NCI-H1436 treated with DMSO at 0.1 percent for 48 hours (cell line): ENCODE measurements around the gene GADD45A.
A peak's percentile ranks its signal among the peaks of the same experiment; 100 is the strongest.
"Not testable (repeated sequence)": the region's sequence is repeated elsewhere in the genome, so short reads cannot be mapped to it uniquely, and the experiment has no call there.

Source experiments
- DNase-seq: peaks from one replicate; lab custom pipeline; 2025; lab: John Stamatoyannopoulos, UW

The GADD45A gene, protein sequence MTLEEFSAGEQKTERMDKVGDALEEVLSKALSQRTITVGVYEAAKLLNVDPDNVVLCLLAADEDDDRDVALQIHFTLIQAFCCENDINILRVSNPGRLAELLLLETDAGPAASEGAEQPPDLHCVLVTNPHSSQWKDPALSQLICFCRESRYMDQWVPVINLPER

DNA sequence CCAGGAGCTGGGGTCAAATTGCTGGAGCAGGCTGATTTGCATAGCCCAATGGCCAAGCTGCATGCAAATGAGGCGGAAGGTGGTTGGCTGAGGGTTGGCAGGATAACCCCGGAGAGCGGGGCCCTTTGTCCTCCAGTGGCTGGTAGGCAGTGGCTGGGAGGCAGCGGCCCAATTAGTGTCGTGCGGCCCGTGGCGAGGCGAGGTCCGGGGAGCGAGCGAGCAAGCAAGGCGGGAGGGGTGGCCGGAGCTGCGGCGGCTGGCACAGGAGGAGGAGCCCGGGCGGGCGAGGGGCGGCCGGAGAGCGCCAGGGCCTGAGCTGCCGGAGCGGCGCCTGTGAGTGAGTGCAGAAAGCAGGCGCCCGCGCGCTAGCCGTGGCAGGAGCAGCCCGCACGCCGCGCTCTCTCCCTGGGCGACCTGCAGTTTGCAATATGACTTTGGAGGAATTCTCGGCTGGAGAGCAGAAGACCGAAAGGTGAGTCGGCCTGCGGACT is at the start of gene GADD45A:
Gene GADD45A, plus strand, starts transcription at position 135 of the 491 bp plus-strand sequence. Its CDS starts 294 bp downstream, at position 429.
- DNase-seq, result peak; percentile 95

DNA sequence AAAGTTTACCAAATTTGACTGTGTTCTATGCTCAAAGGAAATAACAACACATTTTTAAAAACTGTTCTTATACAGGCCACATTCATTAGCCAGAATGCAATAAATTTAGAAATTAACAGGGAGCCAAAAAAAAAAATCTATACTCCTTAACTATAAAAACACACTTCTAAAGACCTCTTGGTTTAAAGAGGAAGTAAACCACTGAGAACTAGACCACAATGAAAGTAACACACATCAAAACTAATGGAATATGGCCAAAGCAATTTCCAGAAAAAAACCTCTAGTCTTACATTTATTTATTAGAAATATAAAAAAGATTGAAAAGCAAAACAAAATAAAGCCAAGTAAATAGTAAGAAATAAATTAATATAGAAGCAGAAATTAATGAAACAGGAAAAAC is 48.9 kb upstream of the GADD45A start:
- no peak for DNase-seq

DNA sequence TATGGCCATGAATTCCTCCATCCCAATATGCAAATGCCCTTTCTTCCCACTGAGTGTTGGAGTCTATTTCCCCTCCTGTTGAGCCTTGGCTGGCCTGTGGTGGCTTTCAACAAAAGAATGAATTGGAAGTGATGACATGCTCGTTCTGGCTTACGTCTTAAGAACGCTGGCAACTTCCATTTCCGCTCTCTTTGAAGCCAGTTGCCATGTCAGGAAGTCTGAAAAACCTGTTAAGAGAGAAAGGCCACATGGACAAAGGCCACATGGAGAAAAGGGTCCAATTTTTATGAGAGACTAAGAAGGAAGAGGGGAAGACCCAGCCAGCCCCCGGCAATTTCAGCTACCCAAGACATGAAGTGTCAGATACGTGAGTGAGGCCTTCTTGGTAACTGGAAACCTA is 45.6 kb upstream of the GADD45A start:
- DNase-seq, result no peak

DNA sequence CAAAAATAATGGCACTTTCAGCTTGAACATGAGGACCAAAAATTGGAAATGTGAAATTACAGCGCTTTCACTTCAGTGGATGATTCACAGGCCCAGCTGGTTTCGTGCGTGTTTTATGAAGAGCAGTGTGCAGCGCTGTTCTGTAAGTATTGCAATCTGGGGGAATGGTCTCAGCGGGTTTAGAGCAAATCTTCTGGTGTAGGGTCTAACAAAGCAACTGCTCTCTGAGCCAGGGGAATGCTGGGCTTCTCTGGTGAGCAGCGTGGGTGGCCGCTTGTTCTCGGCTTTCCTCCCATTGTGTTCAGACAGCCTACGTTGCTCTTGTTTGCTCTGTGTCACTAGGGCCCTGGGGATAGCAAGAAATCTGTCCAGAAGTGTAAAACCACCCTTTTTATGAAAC is 42.4 kb upstream of the GADD45A start:
- no peak for DNase-seq

DNA sequence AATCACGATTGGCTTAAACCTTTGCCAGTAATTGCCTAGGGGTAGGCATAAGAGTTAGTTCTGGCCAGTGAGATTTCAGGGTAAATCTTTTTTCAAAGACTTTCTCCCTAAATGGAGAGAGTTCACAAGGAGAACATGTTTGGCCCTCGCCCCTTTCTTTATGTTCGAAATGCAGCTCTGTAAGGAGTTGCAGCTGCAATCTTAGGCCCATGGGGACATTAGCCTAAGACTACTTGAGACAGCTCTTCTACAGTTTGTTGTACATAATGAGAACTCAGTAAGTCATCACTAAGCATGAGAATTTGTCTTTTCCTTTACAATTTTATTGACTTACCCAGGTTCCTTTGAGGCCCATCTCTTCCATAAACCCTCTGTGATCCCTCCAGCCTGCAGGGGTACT is 40.4 kb upstream of the GADD45A start:
- DNase-seq, result no peak

DNA sequence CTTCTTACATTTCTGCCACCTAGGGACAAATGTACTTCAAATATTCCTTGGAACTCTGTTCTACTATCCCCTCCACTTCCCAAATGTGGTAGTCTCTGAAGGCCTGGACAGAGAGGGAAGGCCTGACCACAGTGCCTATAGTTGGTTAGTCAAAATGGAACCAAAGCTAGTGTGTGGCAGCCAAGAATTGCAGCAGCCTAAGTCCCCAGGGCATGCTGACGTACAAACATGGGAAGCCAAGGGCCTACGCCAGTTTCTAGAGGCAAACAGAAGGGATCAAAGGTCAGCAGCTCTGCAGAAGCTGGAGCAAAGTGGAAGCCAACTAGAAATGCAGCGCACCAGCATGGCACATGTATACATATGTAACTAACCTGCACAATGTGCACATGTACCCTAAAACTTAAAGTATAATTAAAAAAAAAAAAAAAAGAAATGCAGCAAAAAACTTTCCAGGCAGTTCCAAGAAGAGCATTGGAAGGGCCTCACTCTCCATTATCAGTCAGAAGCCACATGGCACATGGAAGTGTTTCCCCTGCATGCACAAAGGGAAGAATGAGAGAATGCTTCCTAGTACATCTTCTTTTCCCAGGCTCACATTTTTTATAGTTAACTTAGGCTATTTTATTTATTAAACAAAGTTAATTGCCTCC is 39.4 kb upstream of the GADD45A start:
- no peak for DNase-seq

DNA sequence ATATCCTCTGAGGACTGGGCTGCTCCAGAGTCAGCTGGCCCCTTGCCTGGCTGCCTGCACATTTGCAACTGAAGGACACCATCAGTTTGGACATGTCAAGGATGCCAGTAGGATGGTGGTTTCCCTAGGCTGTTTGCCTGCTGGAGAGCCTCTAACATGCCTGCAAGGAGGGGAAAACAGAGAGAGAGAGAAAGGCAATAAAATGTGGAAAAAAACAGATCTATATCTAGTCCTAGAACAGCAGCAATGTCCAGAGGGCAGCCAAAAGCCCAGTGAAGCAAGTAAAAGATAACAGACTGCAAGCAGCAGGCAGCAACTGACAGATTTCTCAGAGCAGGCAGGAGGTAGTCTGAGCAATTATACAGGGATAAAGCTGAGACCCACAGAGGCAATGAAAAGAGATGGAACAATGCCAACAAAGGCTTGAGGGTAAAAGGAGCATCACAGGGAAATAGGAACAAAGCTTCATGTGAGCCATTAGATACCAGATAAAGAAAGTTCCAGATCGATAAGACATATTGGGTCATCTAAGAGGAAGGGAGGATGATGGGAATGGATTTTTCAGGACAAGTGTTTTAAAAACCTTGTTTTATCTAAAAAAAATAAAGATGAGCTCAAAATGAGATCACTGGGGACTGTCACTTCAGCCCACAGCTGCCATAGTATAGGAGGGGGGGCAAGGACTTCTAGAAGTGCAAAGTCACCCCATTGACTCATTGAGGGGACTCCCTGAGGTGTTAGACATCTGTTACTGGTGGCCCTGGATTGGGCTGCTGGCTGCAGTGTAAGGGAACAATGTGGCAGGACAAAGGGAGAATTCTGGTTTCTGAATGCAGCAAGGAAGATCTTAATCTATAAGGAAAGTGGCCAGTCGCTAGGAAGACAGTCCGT is 38.6 kb upstream of the GADD45A start:
- peak; percentile 17 for DNase-seq

DNA sequence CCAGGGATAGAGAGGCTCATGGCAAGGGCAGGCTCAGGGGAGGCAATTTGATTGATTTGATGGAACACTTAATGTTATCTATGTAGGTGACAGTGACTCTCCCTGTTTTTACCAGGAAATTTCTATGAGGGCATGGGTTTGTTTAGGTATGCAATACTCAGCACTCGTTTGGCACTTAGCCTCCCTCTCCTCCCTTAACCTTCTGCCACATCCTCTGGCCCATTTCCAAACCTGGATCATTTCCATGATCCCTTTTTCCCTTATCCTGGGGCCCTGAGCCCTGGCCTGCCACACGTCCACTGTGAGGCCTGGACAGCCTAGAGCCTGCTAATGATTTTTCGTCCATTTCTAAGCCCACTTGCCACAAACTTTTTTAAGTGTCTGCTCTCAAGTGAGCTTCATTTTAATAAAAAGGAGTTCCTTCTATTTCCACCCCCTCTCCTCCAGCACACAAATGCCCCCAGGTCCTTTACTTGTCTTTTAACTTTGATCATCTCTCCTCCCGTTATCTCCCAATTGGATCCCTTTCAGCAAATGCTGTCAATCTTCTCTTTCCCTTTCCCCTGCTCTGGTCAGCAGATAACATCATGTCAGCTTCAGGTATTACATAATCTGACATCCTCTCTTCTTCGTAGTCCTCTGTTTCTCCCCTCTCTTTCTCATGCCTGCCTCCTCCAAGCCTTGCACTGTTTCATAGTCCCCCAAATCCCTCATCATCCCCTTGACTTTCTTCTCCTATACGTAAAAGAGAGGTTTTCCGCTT is 37.8 kb upstream of the GADD45A start:
- DNase-seq, result no peak

DNA sequence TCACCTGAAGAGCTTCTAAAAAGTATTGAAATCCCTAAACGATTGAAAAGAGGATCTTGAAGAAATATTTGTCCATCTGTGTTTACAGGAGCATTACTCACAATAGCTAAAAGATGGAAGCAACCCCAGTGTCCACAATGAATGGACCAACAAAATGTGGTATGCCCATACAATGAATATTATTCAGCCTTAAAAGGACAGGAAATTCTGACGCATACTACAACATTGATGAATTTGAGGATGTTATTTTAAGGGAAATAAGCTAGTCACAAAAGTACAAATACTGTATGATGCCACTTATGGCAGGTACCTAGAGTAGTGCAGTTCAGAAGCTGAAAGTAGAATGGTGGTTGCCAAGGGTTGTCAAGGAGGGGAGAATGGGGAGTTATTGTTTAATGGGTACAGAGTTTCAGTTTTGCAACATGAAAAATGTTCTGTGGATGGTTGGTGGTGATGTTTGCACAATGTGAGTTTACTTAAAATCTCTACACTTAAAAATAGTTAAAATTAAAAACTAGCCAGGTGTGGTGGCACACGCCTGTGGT is 37.1 kb upstream of the GADD45A start:
- DNase-seq, result no peak

DNA sequence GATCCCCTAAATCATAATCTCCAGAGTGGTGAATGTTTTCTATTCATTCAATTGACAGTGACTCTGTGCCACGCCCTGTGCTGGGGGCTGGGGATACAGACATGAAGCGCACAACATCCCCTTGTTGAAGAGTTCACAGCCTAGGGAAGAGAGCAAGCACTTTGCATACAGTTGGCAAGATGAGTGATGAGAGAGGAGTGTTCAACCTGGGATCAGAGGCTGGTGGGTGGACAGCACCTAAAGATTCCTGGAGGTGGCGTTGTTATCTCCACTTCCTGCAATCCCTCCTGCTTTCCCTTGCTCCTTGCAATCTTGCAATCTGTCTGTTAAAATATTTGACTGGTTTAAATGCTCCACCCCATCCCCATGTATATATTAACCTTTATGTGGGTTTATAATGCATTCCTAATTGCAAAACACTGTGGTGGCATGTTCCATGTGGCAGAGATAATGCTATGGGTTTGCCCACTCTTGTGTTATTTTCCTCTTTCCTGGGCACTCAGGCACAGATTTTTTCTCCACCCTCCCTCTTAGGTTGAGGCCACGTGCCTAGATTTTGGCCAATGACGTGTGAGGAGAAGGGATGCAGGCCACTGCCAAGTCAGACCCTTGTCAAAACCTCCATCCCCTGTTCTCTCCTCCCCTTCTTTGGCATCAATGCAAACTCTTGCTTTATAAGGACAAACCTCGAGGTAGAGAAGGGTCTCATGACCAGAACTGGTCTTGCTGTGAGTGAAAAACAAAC is 36.2 kb upstream of the GADD45A start:
- no peak for DNase-seq

DNA sequence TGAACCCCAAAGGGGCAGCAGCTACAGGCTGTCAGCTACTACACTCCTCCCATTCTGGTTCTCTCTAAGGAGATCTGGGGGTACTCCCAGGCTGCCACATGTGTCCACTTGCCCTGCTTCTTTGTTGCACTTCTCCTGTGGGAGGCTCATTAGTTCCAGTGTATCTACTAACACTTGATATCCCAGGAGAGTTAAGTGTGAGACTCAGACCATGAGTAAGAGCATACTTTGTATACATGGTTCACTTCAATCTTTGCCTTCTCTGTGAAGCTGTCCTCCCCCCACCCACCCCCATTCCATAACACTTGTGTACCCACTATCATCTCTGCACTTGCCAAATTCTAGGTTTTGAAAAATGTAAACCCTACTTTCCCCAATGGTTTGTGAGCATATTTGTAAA is 34.9 kb upstream of the GADD45A start:
- no peak for DNase-seq

DNA sequence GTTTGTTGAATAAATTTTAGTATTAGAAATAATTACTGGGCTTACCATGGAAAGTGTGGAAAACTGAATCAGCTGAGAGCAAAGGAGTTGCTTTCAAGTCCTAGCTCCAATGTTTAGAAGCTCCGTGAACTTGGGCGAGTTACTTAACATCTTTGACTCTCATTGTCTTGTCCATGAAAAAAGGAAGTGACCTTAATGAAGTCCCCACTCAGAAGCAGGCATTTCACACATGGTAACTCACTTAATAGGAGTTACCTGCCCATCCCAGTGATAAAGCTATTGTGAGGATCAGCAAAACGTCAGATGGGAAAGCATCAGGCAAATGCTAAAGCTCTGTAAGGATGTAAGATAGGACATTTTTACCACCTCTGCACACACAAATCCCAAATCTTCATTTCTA is 34.0 kb upstream of the GADD45A start:
- DNase-seq, result no peak

DNA sequence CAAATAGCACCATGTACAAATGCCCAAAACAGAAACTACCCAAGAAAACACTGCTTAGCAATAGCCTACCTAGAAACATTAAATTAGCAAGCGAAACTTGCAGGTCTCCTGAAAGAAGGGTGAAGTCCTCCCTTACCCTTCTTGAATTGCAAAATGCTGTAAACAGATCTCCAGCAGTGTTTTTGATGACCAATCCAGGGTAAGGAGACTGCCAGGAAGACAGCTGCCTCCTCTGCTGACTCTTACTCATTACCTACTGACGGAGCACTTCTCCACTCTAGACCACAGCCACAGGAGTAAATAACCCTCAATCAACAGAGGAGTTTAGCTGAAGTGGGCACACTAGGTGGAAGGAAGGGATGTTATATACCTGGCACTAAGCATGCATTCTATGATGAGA is 32.2 kb upstream of the GADD45A start:
- DNase-seq, result no peak

DNA sequence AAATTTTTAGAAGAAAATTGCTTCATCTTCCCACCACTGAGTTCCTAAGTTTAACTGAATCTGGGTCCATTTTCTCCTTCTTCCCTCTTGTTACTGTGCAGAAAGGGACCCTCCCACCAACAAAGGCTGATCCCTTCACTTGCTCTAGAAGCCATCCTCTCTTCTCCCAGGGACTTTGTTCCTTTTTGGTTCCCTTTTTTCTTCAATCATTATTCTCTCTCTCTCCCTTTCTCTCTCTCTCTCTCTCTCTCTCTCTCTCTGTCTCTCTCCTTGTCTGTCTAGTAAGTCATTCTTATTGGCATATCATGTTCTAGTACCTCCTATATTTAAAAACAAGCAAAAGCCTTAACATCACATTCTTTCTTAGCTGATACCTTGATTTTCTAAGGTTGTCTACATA is 31.7 kb upstream of the GADD45A start:
- no peak for DNase-seq

DNA sequence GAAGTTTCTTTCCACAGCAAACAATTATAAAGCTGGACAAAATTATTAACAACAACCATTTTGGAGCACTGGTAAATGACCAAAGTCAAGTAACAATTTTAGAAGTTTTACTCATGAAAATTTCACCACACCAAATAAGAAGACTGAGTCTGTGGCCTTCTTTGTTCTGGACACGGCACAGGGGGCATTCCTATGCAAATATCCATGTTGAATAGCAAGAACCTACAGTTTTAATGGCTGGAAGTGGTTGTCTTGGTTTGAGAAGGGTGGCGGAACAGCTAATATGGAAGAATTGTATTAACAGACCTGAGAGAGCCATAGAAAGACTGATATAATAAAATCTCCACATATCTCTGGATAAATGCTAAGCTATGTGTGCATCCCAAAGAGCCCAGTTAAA is 29.4 kb upstream of the GADD45A start:
- DNase-seq, result no peak

DNA sequence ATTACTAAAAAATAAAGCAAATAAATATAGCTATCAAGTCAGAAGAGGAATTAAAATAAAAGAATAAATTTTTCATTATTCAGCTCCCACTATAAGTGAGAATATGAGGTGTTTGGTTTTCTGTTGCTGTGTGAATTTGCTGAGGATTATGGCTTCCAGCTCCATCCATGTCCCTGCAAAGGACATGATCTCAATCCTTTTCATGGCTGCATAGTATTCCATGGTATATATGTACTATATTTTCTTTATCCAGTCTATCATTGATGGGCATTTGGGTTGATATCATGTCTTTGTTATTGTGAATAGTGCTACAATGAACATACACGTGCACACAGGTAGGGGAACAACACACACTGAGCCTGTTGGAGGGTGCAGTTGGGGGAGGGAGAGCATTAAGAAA is 27.8 kb upstream of the GADD45A start:
- not testable (repeated sequence) for DNase-seq

DNA sequence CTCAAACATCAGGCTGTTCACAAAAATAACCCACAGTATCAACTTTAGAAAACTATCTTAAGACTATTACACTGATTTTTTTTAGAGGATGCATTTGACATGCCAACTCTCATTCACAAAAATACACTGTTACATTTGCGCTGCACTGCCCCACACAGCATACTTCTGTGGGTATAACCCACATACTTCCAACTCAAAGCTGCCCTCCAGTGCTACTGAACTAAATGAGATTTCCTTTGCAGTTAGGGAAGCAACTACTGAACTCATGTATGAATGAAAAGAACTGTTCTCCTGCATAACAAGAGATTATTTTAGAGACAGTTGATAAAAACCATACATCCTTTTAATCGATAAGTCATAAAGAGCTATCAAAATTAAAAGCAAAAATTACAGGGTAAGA is 25.8 kb upstream of the GADD45A start:
- DNase-seq, result no peak

DNA sequence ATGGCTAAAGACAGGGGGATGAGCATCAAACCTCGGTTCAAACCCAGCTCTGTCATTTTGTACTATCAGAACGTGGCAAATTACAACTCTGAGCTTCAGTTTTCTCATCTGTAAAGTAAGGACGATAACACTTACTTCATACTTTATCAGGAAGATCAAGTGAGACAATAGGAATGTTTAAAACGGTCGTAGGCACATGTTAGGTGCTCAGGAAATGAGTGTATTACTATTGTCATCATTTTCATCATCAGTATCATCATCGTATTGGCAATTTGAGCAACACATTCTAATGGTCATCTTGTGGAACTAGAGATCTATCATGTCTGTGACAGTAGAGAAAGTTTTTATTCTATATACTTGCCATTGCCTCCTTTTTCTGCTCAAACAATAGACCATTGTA is 22.1 kb upstream of the GADD45A start:
- no peak for DNase-seq

DNA sequence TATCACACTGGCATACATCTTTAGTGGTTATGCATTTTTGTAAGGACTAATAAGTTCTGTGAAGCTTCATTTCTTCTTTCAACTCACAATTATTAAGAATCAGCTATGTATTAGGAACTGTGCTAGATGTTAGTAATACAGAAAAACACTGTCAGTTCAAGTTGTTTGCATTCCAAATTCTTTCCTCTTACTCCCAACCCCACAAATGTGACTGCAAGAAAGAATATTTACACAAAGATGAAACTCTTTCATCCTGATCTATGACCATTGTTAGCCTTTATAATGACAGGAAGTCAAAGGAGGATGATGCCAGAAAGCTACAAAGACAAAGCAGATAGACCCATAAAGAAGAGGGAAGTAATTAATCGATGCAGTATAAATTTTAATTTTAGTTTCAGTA is 21.0 kb upstream of the GADD45A start:
- no peak for DNase-seq

DNA sequence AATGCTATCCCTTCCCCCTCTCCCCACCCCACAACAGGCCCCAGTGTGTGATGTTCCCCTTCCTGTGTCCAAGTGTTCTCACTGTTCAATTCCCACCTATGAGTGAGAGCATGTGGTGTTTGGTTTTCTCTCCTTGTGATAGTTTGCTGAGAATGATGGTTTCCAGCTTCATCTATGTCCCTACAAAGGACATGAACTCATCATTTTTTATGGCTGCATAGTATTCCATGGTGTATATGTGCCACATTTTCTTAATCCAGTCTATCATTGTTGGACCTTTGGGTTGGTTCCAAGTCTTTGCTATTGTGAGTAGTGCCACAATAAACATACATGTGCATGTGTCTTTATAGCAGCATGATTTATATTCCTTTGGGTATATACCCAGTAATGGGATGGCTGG is 19.7 kb upstream of the GADD45A start:
- DNase-seq, result not testable (repeated sequence)

DNA sequence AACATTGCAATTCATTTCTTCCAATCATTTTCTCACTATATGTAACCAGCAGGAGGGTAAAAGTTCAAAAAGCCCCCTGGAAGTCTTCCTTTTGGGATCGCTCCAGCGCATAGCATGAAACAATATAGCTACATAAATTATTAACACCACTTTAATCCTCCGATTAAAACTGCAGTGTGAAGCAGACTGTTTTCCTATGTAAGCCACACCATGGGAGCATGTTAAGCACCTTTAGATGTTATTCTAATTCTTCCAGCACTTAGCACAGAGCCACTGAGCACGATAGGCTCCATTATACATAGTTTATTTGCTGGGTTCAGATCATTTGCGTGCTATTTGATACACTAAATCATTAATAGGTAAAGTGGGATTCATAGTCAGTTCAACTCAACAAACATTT is 18.4 kb upstream of the GADD45A start:
- DNase-seq, result no peak
